Measurements from ENCODE around the gene N4BP3. TPM values are rescaled to one million over a fixed set of nuclear protein-coding genes. Genes with fewer than 3 reads are reported as not detected.

Gene N4BP3
- polyA plus RNA-seq, 3 donors, result 0.01 TPM; not detected in 2

GRCh38 chr5:178090856-178091255 lies 22.5 kb upstream of the N4BP3 start:
- Histone ChIP-seq H3K9ac (ENCODE audit: insufficient read depth, low read length, poor library complexity, severe bottlenecking) (no peak overlapping the region), H3K79me2 (ENCODE audit: insufficient read depth, low read length) (no peaks in the 10 kb centered on the region), H3K27ac (ENCODE audit: low read depth in 1 of 2, low read length in 2 of 2) (no peak overlapping the region), H3K36me3 (replicated peaks in 1 of 2; ENCODE audit: control insufficient read depth in 1 of 2, insufficient read depth in 2 of 2, low read length in 2 of 2) (no peaks in the 10 kb centered on the region), H3K4me2 (replicated peaks; ENCODE audit: extremely low read depth, low read length, poor library complexity, severe bottlenecking) (no peak overlapping the region), H4K20me1 (ENCODE audit: insufficient read depth, low read length) (no peaks in the 10 kb centered on the region), H3K4me3 (replicated peaks in 1 of 3; ENCODE audit: low read depth in 2 of 3, low read length in 3 of 3) (no peak overlapping the region), H3K9me3 (replicated peaks in 1 of 2; ENCODE audit: control insufficient read depth in 1 of 2, insufficient read depth in 1 of 2, low read length in 2 of 2) (peaks cover 0 to 6% of the 10 kb centered on the region in 2 donors), H2AFZ (ENCODE audit: insufficient read depth, low read depth, low read length, poor library complexity, severe bottlenecking) (no peak overlapping the region), H3K4me1 (ENCODE audit: control insufficient read depth in 1 of 2, insufficient read depth in 2 of 2, low read length in 2 of 2) (no peaks in the 10 kb centered on the region), H3K27me3 (ENCODE audit: control insufficient read depth in 2 of 2, insufficient read depth in 2 of 2, low read length in 2 of 2) (peaks cover 0 to 5% of the 10 kb centered on the region in 2 donors)
- H3K27me3 Mint-ChIP-seq (ENCODE audit: low read depth in 3 of 3), result peaks cover 5 to 27% (median 9%) of the 10 kb centered on the region in 3 donors
- 94% methylated on average over 6 of the region's 6 CpGs for WGBS (ENCODE audit: insufficient coverage)
- H3K4me3 Mint-ChIP-seq, result no peak overlapping the region
- intact Hi-C loops (cut with micrococcal nuclease), result no loop called here
- no peaks in the 10 kb centered on the region for H3K4me1 Mint-ChIP-seq
- peaks cover 7 to 31% (median 14%) of the 10 kb centered on the region in 7 donors for H3K9me3 Mint-ChIP-seq
- DNase-seq, result no peak
- TF ChIP-seq CTCF (IDR thresholded peaks at IDR 0.05), result no peak
- no peak overlapping the region for H3K27ac Mint-ChIP-seq
- H3K36me3 Mint-ChIP-seq, result no peaks in the 10 kb centered on the region

DNA sequence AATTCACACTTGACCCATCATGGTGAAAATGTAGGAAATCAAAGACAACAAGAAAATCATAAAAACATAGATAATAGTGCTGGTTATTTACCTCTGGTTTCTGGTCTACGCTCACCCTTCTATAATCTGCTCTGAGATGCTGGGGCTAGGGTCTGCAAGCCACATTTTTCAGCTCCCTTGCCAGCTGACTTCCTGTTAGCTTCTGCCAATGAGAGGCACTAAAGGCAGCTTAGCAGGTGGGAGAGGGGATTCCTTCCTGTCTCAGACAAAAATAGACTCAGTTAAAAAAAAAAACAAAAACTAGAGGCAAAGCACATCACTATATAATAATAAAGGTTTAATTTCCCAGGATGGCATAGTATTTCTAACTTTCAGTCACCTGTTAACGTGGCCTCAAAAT lies 20.2 kb upstream of the N4BP3 start:
- Mint-ChIP-seq H3K9me3 (peaks cover 8 to 38% (median 16%) of the 10 kb centered on the region in 7 donors), H3K27me3 (ENCODE audit: low read depth in 3 of 3) (peaks cover 2 to 18% (median 7%) of the 10 kb centered on the region in 3 donors), H3K36me3 (no peaks in the 10 kb centered on the region), H3K27ac (no peak overlapping the region), H3K4me1 (no peaks in the 10 kb centered on the region), H3K4me3 (no peak overlapping the region)
- Histone ChIP-seq H3K9ac (ENCODE audit: insufficient read depth, low read length, poor library complexity, severe bottlenecking) (no peak overlapping the region), H3K4me2 (replicated peaks; ENCODE audit: extremely low read depth, low read length, poor library complexity, severe bottlenecking) (no peak overlapping the region), H3K79me2 (ENCODE audit: insufficient read depth, low read length) (no peaks in the 10 kb centered on the region), H3K36me3 (replicated peaks in 1 of 2; ENCODE audit: control insufficient read depth in 1 of 2, insufficient read depth in 2 of 2, low read length in 2 of 2) (no peaks in the 10 kb centered on the region), H3K27me3 (ENCODE audit: control insufficient read depth in 2 of 2, insufficient read depth in 2 of 2, low read length in 2 of 2) (no peaks in the 10 kb centered on the region), H2AFZ (ENCODE audit: insufficient read depth, low read depth, low read length, poor library complexity, severe bottlenecking) (no peak overlapping the region), H3K4me3 (replicated peaks in 1 of 3; ENCODE audit: low read depth in 2 of 3, low read length in 3 of 3) (no peak overlapping the region), H4K20me1 (ENCODE audit: insufficient read depth, low read length) (no peaks in the 10 kb centered on the region), H3K4me1 (ENCODE audit: control insufficient read depth in 1 of 2, insufficient read depth in 2 of 2, low read length in 2 of 2) (no peaks in the 10 kb centered on the region), H3K9me3 (replicated peaks in 1 of 2; ENCODE audit: control insufficient read depth in 1 of 2, insufficient read depth in 1 of 2, low read length in 2 of 2) (peaks cover 0 to 6% of the 10 kb centered on the region in 2 donors), H3K27ac (ENCODE audit: low read depth in 1 of 2, low read length in 2 of 2) (no peak overlapping the region)
- TF ChIP-seq CTCF (IDR thresholded peaks at IDR 0.05), result no peak
- no CpG with 5 or more reads among the region's 2 CpGs for WGBS (ENCODE audit: insufficient coverage)
- DNase-seq, result no peak
- intact Hi-C loops (cut with micrococcal nuclease), result no loop called here
